SU-DHL-6 (cell line): ENCODE results near the gene COL4A1.

Experiments
- H2AFZ ChIP-seq: fragments of 200-600 bp; sonication (generic); 2 replicates; pipeline ENCODE4 v1.6.1; 2014; ENCODE audit warnings: low read depth, mild to moderate bottlenecking, moderate library complexity, mixed read lengths, antibody characterized with exemption, low read length; ENCODE audit not compliant: severe bottlenecking
- H3F3A ChIP-seq: fragments of 200-600 bp; shearing (Covaris generic); 2 replicates; pipeline ENCODE4 v1.6.0; 2016; ENCODE audit warnings: antibody characterized with exemption, mild to moderate bottlenecking; ENCODE audit not compliant: insufficient read depth
- H3K27ac ChIP-seq: fragments of 200-600 bp; sonication (generic); 2 replicates; pipeline ENCODE4 v1.5.1; 2016; ENCODE audit warnings: low read depth, mild to moderate bottlenecking, low read length, moderate library complexity, mixed read lengths
- H3K27me3 ChIP-seq: fragments of 200-600 bp; sonication (generic), shearing (Covaris generic); 2 replicates; pipeline ENCODE4 v1.6.0; 2014; ENCODE audit warnings: mild to moderate bottlenecking, low read length
- H3K36me3 ChIP-seq: fragments of 200-600 bp; sonication (generic); 2 replicates; pipeline ENCODE4 v1.6.1; 2014; ENCODE audit warnings: mild to moderate bottlenecking, low read length, mixed read lengths
- H3K4me2 ChIP-seq: fragments of 300-600, 200-600 bp; shearing (Covaris generic), sonication (generic); 2 replicates; pipeline ENCODE4 v1.6.0; 2014; ENCODE audit warnings: low read length, low read depth, mild to moderate bottlenecking; ENCODE audit not compliant: poor library complexity, severe bottlenecking
- H3K4me3 ChIP-seq: fragments of 200-600 bp; sonication (generic); 2 replicates; pipeline ENCODE4 v1.5.1; 2014; ENCODE audit warnings: antibody characterized with exemption, low read length, mild to moderate bottlenecking, mixed read lengths; ENCODE audit not compliant: insufficient read depth, poor library complexity, severe bottlenecking
- H3K79me2 ChIP-seq: fragments of 200-600 bp; sonication (generic); 2 replicates; pipeline ENCODE4 v1.6.1; 2014; ENCODE audit warnings: mild to moderate bottlenecking, low read length, moderate library complexity; ENCODE audit not compliant: insufficient read depth
- H3K9ac ChIP-seq: fragments of 200-600 bp; sonication (generic); 2 replicates; pipeline ENCODE4 v1.7.0; 2014; ENCODE audit warnings: mild to moderate bottlenecking, low read length
- H3K9me2 ChIP-seq: fragments of 200-600 bp; sonication (generic); replicated peaks from 2 replicates; pipeline ENCODE4 v1.6.1; 2014; ENCODE audit warnings: low read length; ENCODE audit not compliant: insufficient read depth
- H3K9me3 ChIP-seq: fragments of 200-600 bp; sonication (generic); 2 replicates; pipeline ENCODE4 v1.6.1; 2014; ENCODE audit warnings: low read length, mixed read lengths; ENCODE audit not compliant: insufficient read depth
- H4K20me1 ChIP-seq: fragments of 200-600 bp; sonication (generic); 2 replicates; pipeline ENCODE4 v1.6.1; 2014; ENCODE audit warnings: low read depth, mild to moderate bottlenecking, antibody characterized with exemption, low read length, moderate library complexity, mixed read lengths
- CTCF ChIP-seq: fragments of 200-600 bp; sonication (generic); IDR thresholded peaks from one replicate; pipeline ENCODE4 v1.5.1; 2017; ENCODE audit warnings: antibody characterized with exemption, mild to moderate bottlenecking, low read length, moderate library complexity; ENCODE audit not compliant: insufficient read depth, poor library complexity, severe bottlenecking
- EZH2phosphoT487 ChIP-seq: fragments of 200-600 bp; sonication (generic), shearing (Covaris generic); conservative IDR thresholded peaks from 2 replicates; pipeline ENCODE4 v1.6.1; 2018; ENCODE audit warnings: mild to moderate bottlenecking, antibody characterized with exemption, low read length, moderate library complexity, mixed read lengths

The COL4A1 gene

GRCh38 chr13:110331362-110331761, 24.4 kb upstream of the COL4A1 start:
- Histone ChIP-seq H3K36me3 (no peaks in the 10 kb centered on the region), H3K27ac (no peak overlapping the region), H3K27me3 (no peaks in the 10 kb centered on the region), H3F3A (no peaks in the 10 kb centered on the region), H3K79me2 (no peaks in the 10 kb centered on the region), H3K4me2 (no peak overlapping the region), H3K9me2 (no peaks in the 10 kb centered on the region), H3K9me3 (peaks cover 5% of the 10 kb centered on the region; the same call in 1 of the 2 replicates), H3K4me3 (no peak overlapping the region), H3K9ac (no peak overlapping the region), H2AFZ (no peak overlapping the region), H4K20me1 (no peaks in the 10 kb centered on the region)
- no peak for TF ChIP-seq EZH2phosphoT487

- H3K9me3 ChIP-seq: no peaks in the 10 kb centered on the region
- H3K79me2 ChIP-seq: no peaks in the 10 kb centered on the region
- TF ChIP-seq CTCF (no peak), EZH2phosphoT487 (no peak)
- no peak overlapping the region for H2AFZ ChIP-seq
- no peaks in the 10 kb centered on the region for H3F3A ChIP-seq
- H3K9ac ChIP-seq: no peak overlapping the region
- H3K9me2 ChIP-seq: no peaks in the 10 kb centered on the region
- no peak overlapping the region for H3K4me3 ChIP-seq
- H3K4me2 ChIP-seq: no peak overlapping the region
- no peaks in the 10 kb centered on the region for H4K20me1 ChIP-seq
- H3K27me3 ChIP-seq: no peaks in the 10 kb centered on the region
- no peaks in the 10 kb centered on the region for H3K36me3 ChIP-seq
- H3K27ac ChIP-seq: no peak overlapping the region
These were observed 23.6 kb upstream of the COL4A1 start for GRCh38 chr13:110330491-110331011.

GRCh38 chr13:110329798-110330461, 23.0 kb upstream of the COL4A1 start:
- Histone ChIP-seq H2AFZ (no peak overlapping the region), H3F3A (no peaks in the 10 kb centered on the region), H4K20me1 (no peaks in the 10 kb centered on the region), H3K9me2 (no peaks in the 10 kb centered on the region), H3K9ac (no peak overlapping the region), H3K27ac (no peak overlapping the region), H3K9me3 (no peaks in the 10 kb centered on the region), H3K4me3 (no peak overlapping the region), H3K27me3 (no peaks in the 10 kb centered on the region), H3K4me2 (no peak overlapping the region), H3K79me2 (no peaks in the 10 kb centered on the region), H3K36me3 (no peaks in the 10 kb centered on the region)
- TF ChIP-seq EZH2phosphoT487: no peak
- no peak for TF ChIP-seq CTCF

GRCh38 chr13:110329258-110329657, 22.3 kb upstream of the COL4A1 start:
- Histone ChIP-seq H3K27me3 (no peaks in the 10 kb centered on the region), H4K20me1 (no peaks in the 10 kb centered on the region), H3K9me2 (no peaks in the 10 kb centered on the region), H3K36me3 (no peaks in the 10 kb centered on the region), H3F3A (no peaks in the 10 kb centered on the region), H3K9me3 (no peaks in the 10 kb centered on the region), H3K4me2 (no peak overlapping the region), H2AFZ (no peak overlapping the region), H3K79me2 (no peaks in the 10 kb centered on the region), H3K4me3 (no peak overlapping the region), H3K9ac (no peak overlapping the region), H3K27ac (no peak overlapping the region)
- TF ChIP-seq EZH2phosphoT487: no peak
- TF ChIP-seq CTCF: no peak
